Ovary (tissue), 9 donors: ENCODE results near the gene FUT2. TPM values are rescaled to one million over a fixed set of nuclear protein-coding genes. Genes with fewer than 3 reads are reported as not detected.
A peak's percentile ranks its signal among the peaks of the same experiment; 100 is the strongest.

Experiments used
- DNase-seq, 5 donors: peaks; one replicate each; pipeline ENCODE4 v3.0.0-alpha.2; 2019 to 2020
- H3K27ac ChIP-seq, 2 donors: fragments of 200-600 bp; one replicate each; pipeline versions ENCODE4 v1.5.1 to v1.8.0; 2019 to 2022
- H3K27me3 ChIP-seq: fragments of 200-600 bp; one replicate; pipeline ENCODE4 v1.8.0; 2022
- H3K36me3 ChIP-seq: fragments of 200-600 bp; sonication (generic); one replicate; pipeline ENCODE4 v1.5.1; 2019
- H3K4me1 ChIP-seq: one replicate; pipeline ENCODE4 v1.8.1; 2013; ENCODE audit warnings: mild to moderate bottlenecking, moderate library complexity; ENCODE audit not compliant: insufficient read depth
- H3K4me3 ChIP-seq: fragments of 200-600 bp; sonication (generic); one replicate; pipeline ENCODE4 v1.5.1; 2017
- H3K9me3 ChIP-seq, 2 donors: fragments of 200-600 bp in 1 of 2; sonication (generic) in 1 of 2; one replicate each; pipeline versions ENCODE4 v1.5.1 to v1.8.1; 2013 to 2019; ENCODE audit warnings: mild to moderate bottlenecking in 1 of 2, moderate library complexity in 1 of 2
- EP300 ChIP-seq: sonication (generic); formaldehyde crosslinking; IDR thresholded peaks from one replicate; pipeline ENCODE4 v1.6.1; 2017; ENCODE audit warnings: antibody characterized with exemption
- POLR2A ChIP-seq: fragments of 450-650 bp; IDR thresholded peaks from one replicate; pipeline ENCODE4 v1.6.1; 2017; ENCODE audit warnings: antibody characterized with exemption, mild to moderate bottlenecking, moderate library complexity
- WGBS, 3 donors: extraction: QIAGEN DNeasy Blood & Tissue Kit in 1 of 3; methylation state at CpG; one replicate each; pipeline versions ENCODE4 v1.1.5 to v1.1.7; 2013 to 2017; 5-methylcytosine and 5-hydroxymethylcytosine counted together
- intact Hi-C, 4 donors: fragments of 100-400 bp; cut with DNase I; formaldehyde crosslinking; loops; one replicate each; pipeline versions ENCODE4 v1.11.0 to v1.15.1; 2022 to 2023
- polyA plus RNA-seq, 2 donors: library from polyadenylated mRNA; stranded (reverse); fragments of 200-250 nt in 1 of 2; fragments of 350-450 nt in 1 of 2; fragmentation: Illumina TruSeq in 1 of 2; extraction: RNeasy Lipid Tissue Mini Kit (QIAGEN cat#74804) in 1 of 2; gene quantifications; one replicate each; pipeline ENCODE4 v1.2.3, GENCODE V29; 2013 to 2014
- total RNA-seq, 7 donors: library from RNA; depleted of rRNA in 2 of 7; stranded (reverse); fragments of >200 nt in 2 of 7; fragmentation: NEBNext Ultra II Directional in 3 of 7; extraction: Animal tissue kit (Norgen Biotek cat#: 25700) in 3 of 7; gene quantifications; one replicate each; pipeline versions ENCODE4 v1.1.0 to v1.2.4, GENCODE V29; 2016 to 2023
- TF ChIP-seq, protein P1 (sequence below), 3 donors: fragments of 450-650 bp in 2 of 3; fragments of 200-600 bp in 1 of 3; IDR thresholded peaks; one replicate each; pipeline versions ENCODE4 v1.5.1 to v1.8.0; 2016 to 2022; ENCODE audit warnings: antibody characterized with exemption in 3 of 3, mild to moderate bottlenecking in 1 of 3
- donor health status: DM: no; HTN: no; CAD: no; lungs with moderate emphysema.
- donor health status: DM: no; HTN: no; CAD: no.
- donor health status: Bipolar disorder and iron deficiency.
- donor health status: DM: yes; HTN: yes; CAD: no.
- donor health status: DM: no; HTN: no; CAD: no.
- donor health status: DM: yes; HTN: yes; CAD: no.

Gene FUT2
- total and polyA plus RNA-seq, 9 donors, result 0.10 to 2.5 (median 1.5) TPM; not detected in 2

GRCh38 chr19:48719263-48720171, 23.7 kb downstream of the FUT2 start, which contains the start of gene MAMSTR:
Gene MAMSTR (minus strand): TSS chr19:48719725. CDS start chr19:48719031, 694 bp downstream.
- Histone ChIP-seq H3K4me3 (peak within 1 kb of the TSS; percentile 51), H3K36me3 (no peaks in the 10 kb centered on the region), H3K27ac (peak within 1 kb of the TSS; percentile 55 to 96), H3K9me3 (no peaks in the 10 kb centered on the region), H3K4me1 (peaks cover 38% of the 10 kb centered on the region), H3K27me3 (no peaks in the 10 kb centered on the region)
- 46 to 70% (median 56%) methylated on average over 33 of the region's 33 CpGs for WGBS, 3 donors
- DNase-seq, result peak; percentile 52 to 78 (median 74)
- no peak for TF ChIP-seq POLR2A
- TF ChIP-seq, protein P1, sequence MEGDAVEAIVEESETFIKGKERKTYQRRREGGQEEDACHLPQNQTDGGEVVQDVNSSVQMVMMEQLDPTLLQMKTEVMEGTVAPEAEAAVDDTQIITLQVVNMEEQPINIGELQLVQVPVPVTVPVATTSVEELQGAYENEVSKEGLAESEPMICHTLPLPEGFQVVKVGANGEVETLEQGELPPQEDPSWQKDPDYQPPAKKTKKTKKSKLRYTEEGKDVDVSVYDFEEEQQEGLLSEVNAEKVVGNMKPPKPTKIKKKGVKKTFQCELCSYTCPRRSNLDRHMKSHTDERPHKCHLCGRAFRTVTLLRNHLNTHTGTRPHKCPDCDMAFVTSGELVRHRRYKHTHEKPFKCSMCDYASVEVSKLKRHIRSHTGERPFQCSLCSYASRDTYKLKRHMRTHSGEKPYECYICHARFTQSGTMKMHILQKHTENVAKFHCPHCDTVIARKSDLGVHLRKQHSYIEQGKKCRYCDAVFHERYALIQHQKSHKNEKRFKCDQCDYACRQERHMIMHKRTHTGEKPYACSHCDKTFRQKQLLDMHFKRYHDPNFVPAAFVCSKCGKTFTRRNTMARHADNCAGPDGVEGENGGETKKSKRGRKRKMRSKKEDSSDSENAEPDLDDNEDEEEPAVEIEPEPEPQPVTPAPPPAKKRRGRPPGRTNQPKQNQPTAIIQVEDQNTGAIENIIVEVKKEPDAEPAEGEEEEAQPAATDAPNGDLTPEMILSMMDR (IDR thresholded peaks at IDR 0.05), result no peak
- no peak for TF ChIP-seq EP300
- intact Hi-C loops, result loop anchor here in 1 of 4 donors (10.0 kb wide), 1 partner anchor 75 kb away; the partner anchor contains the start of gene CA11

DNA sequence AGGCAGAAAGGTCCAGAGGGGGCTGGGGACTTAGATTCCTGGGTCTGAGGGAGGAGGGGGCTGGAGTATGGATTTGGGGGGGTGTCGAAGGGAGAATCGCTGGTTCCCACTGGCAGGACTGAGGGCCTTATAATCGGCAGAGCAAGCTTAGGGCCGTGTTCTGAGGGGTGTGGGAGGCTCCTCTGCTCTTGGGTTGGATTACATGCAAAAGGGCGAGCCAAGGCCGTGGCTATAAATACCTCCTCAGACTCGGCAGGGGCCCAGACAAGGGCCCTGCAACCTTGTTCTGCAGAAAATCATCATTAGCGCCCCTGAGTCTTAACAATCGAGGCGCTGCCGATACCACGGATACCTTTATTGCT, 24.5 kb downstream of the FUT2 start:
- H3K36me3 ChIP-seq, result no peaks in the 10 kb centered on the region
- no peaks in the 10 kb centered on the region for H3K9me3 ChIP-seq
- peaks cover 39% of the 10 kb centered on the region for H3K4me1 ChIP-seq
- peak overlapping the region; percentile 51 for H3K4me3 ChIP-seq
- intact Hi-C loops, result no loop called here
- peak in 1 of 5 donors; percentile 73 for DNase-seq
- TF ChIP-seq, protein P1 (IDR thresholded peaks at IDR 0.05), result no peak
- TF ChIP-seq EP300, result no peak
- no peak for TF ChIP-seq POLR2A
- WGBS, 3 donors, result 3 to 5% (median 3%) methylated on average over 12 of the region's 12 CpGs
- H3K27me3 ChIP-seq, result no peaks in the 10 kb centered on the region
- H3K27ac ChIP-seq, result peak overlapping the region; percentile 55 to 96

- intact Hi-C loops, result no loop called here
- Histone ChIP-seq H3K36me3 (no peaks in the 10 kb centered on the region), H3K9me3 (no peaks in the 10 kb centered on the region), H3K4me3 (peak overlapping the region; percentile 51), H3K27ac (peak overlapping the region; percentile 78 to 96), H3K27me3 (no peaks in the 10 kb centered on the region), H3K4me1 (peaks cover 36% of the 10 kb centered on the region)
- TF ChIP-seq, protein P1 (IDR thresholded peaks at IDR 0.05), result no peak
- TF ChIP-seq POLR2A, result peak; percentile 27
- no peak for TF ChIP-seq EP300
- 3 to 6% (median 5%) methylated on average over 42 of the region's 42 CpGs for WGBS, 3 donors
- peak; percentile 97 to 100 (median 99) for DNase-seq
Measured at GRCh38 chr19:48720613-48721296, 25.0 kb downstream of the FUT2 start.

GRCh38 chr19:48722196-48722708, 26.5 kb downstream of the FUT2 start:
- intact Hi-C loops, result no loop called here
- Histone ChIP-seq H3K27me3 (no peaks in the 10 kb centered on the region), H3K4me3 (no peak overlapping the region), H3K9me3 (no peaks in the 10 kb centered on the region), H3K27ac (no peak overlapping the region), H3K4me1 (peaks cover 28% of the 10 kb centered on the region), H3K36me3 (no peaks in the 10 kb centered on the region)
- peak in 1 of 5 donors; percentile 33 for DNase-seq
- TF ChIP-seq EP300 (no peak), POLR2A (no peak)
- TF ChIP-seq, protein P1 (IDR thresholded peaks at IDR 0.05), result no peak
- 76 to 83% (median 77%) methylated on average over 11 of the region's 11 CpGs for WGBS, 3 donors
